ENCODE data around the gene CXCL8.
"Not testable (repeated sequence)": the region's sequence is repeated elsewhere in the genome, so short reads cannot be mapped to it uniquely, and the experiment has no call there.

Gene CXCL8

GRCh38 chr4:73765296-73765695 is 24.9 kb downstream of the CXCL8 start:
- H3K4me3 ChIP-seq (ENCODE audit: low read depth, low read length) = no peak overlapping the region

GRCh38 chr4:73770917-73771316 is 30.5 kb downstream of the CXCL8 start:
- no peak for DNase-seq
- H3K27ac ChIP-seq = no peak overlapping the region
- no peak overlapping the region for H3K4me3 ChIP-seq (ENCODE audit: low read depth, low read length)
- H3K9me3 ChIP-seq (ENCODE audit: severe bottlenecking) = no peaks in the 10 kb centered on the region
- no peaks in the 10 kb centered on the region for H3K27me3 ChIP-seq (ENCODE audit: insufficient read depth, low read depth, severe bottlenecking)
- no peaks in the 10 kb centered on the region for H3K36me3 ChIP-seq
- TF ChIP-seq CTCF (IDR thresholded peaks at IDR 0.05; ENCODE audit: low read depth, low read length) = no peak

More at GRCh38 chr4:73765296-73765695, 24.9 kb downstream of the CXCL8 start:
- H3K27ac ChIP-seq = no peak overlapping the region
- H3K9me3 ChIP-seq (ENCODE audit: severe bottlenecking) = no peaks in the 10 kb centered on the region
- H3K27me3 ChIP-seq (ENCODE audit: insufficient read depth, low read depth, severe bottlenecking) = no peaks in the 10 kb centered on the region
- no peaks in the 10 kb centered on the region for H3K36me3 ChIP-seq
- DNase-seq = no peak
- TF ChIP-seq CTCF (IDR thresholded peaks at IDR 0.05; ENCODE audit: low read depth, low read length) = no peak

GRCh38 chr4:73772363-73772762 is 32.0 kb downstream of the CXCL8 start:
- no peak overlapping the region for H3K4me3 ChIP-seq (ENCODE audit: low read depth, low read length)
- DNase-seq = no peak
- H3K27me3 ChIP-seq (ENCODE audit: insufficient read depth, low read depth, severe bottlenecking) = no peaks in the 10 kb centered on the region
- no peak overlapping the region for H3K27ac ChIP-seq
- no peaks in the 10 kb centered on the region for H3K36me3 ChIP-seq
- no peaks in the 10 kb centered on the region for H3K9me3 ChIP-seq (ENCODE audit: severe bottlenecking)
- no peak for TF ChIP-seq CTCF (IDR thresholded peaks at IDR 0.05; ENCODE audit: low read depth, low read length)

- H3K36me3 ChIP-seq; H3K27ac ChIP-seq; H3K27me3 ChIP-seq (ENCODE audit: insufficient read depth, low read depth, severe bottlenecking); DNase-seq; H3K4me3 ChIP-seq (ENCODE audit: low read depth, low read length); H3K9me3 ChIP-seq (ENCODE audit: severe bottlenecking): not testable (repeated sequence)
These were observed 34.0 kb downstream of the CXCL8 start for GRCh38 chr4:73774406-73774805.

GRCh38 chr4:73776321-73776729 is 36.0 kb downstream of the CXCL8 start:
- no peak overlapping the region for H3K27ac ChIP-seq
- no peaks in the 10 kb centered on the region for H3K27me3 ChIP-seq (ENCODE audit: insufficient read depth, low read depth, severe bottlenecking)
- no peaks in the 10 kb centered on the region for H3K9me3 ChIP-seq (ENCODE audit: severe bottlenecking)
- no peak for TF ChIP-seq CTCF (IDR thresholded peaks at IDR 0.05; ENCODE audit: low read depth, low read length)
- no peak for DNase-seq
- H3K4me3 ChIP-seq (ENCODE audit: low read depth, low read length) = no peak overlapping the region
- H3K36me3 ChIP-seq = no peaks in the 10 kb centered on the region

- TF ChIP-seq CTCF (IDR thresholded peaks at IDR 0.05; ENCODE audit: low read depth, low read length) = no peak
- DNase-seq = no peak
- Histone ChIP-seq H3K36me3 (no peaks in the 10 kb centered on the region), H3K27ac (no peak overlapping the region), H3K4me3 (ENCODE audit: low read depth, low read length) (no peak overlapping the region), H3K27me3 (ENCODE audit: insufficient read depth, low read depth, severe bottlenecking) (no peaks in the 10 kb centered on the region), H3K9me3 (ENCODE audit: severe bottlenecking) (no peaks in the 10 kb centered on the region)
These were observed 37.2 kb downstream of the CXCL8 start for GRCh38 chr4:73777612-73778011.

All from WERI-Rb-1 (cell line).